SHP77 (cell line): ENCODE results near the gene SLFN12L.
"Not testable (repeated sequence)": the region's sequence is repeated elsewhere in the genome, so short reads cannot be mapped to it uniquely, and the experiment has no call there.

Source experiments
- DNase-seq, 2 experiments: peaks; one replicate each; lab custom pipeline; 2025; lab: John Stamatoyannopoulos, UW

The SLFN12L gene

GRCh38 chr17:35537601-35538141 is at the start of gene SLFN12L:
SLFN12L (minus strand) TSS chr17:35537678; CDS start chr17:35522364, 15,314 bp downstream.
- no peak for DNase-seq

GRCh38 chr17:35586569-35587073 is 49.1 kb upstream of the SLFN12L start:
- DNase-seq: no peak

- DNase-seq: no peak
These were observed 46.6 kb upstream of the SLFN12L start for GRCh38 chr17:35584061-35584460.

DNA sequence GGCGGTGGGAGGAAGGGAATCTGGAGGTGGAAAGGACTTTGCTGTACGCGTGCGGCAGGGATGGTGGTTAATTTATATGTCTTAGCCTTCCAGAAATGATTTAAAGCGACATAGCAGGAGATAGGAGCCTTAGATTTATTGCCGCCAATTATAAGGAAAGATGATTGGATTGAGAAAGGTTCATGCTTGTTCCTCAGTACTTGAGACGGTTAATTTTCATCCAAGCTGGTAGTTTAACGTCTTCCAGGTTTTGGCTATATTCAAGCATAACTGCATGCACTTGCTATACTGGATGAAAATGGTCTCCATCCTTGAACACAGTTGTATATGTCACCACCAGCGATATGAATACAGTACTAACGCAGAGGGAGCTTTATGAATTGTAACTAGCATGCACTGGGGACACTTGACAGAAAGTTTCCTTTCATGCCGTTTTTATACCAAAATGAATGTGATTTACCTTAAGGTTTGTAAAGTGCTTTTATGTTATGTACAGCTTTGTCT is 41.5 kb upstream of the SLFN12L start:
- no peak for DNase-seq

GRCh38 chr17:35578197-35578928 is 40.9 kb upstream of the SLFN12L start, which contains the start of gene PEX12:
PEX12 (minus strand) TSS chr17:35578571; CDS start chr17:35578021, 550 bp downstream.
- DNase-seq: peak; percentile 92

DNA sequence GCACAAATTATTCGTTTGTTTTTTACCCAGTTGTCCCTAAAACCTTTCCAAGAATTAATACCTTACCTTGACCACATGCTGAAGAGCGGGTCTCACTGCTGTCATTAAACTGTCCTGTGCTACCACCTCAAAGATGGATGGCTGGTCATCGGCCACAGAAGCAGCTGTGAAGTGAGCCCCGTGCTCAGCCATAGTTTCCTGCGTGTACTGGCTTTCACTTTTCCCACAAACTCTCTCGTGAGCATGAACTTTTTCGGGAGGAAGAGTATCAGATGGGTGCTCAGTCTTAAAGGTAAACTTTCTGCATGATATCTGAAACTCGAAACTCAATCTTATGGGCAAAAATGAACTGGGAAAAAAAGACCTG is 40.3 kb upstream of the SLFN12L start:
- no peak for DNase-seq

GRCh38 chr17:35575759-35576158 is 38.3 kb upstream of the SLFN12L start:
- DNase-seq: no peak

DNA sequence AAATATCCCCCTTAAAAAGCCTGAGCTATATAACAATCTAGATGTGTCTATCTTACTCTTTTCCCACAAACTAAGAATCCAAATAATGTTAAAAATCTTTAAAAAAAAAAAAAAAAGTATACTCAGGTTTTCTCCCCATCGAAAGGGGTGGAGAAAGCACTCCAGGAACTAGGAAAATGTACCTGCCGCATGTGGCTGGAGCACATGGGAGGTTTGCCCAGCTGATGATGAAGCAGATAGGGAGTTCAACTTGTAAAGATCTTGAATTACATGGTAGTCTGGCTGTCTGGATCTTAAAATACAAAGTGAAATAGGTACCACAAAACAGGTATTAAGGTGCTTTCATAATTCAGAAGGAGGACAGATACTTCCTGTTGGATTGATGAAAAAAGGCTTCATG is 31.9 kb upstream of the SLFN12L start:
- no peak for DNase-seq

- DNase-seq: peak in 1 of 2 experiments; percentile 8
These were observed 31.1 kb upstream of the SLFN12L start for GRCh38 chr17:35568561-35568960.

- no peak for DNase-seq
These were observed 29.5 kb upstream of the SLFN12L start for GRCh38 chr17:35566968-35567367.

- not testable (repeated sequence) for DNase-seq
These were observed 25.7 kb upstream of the SLFN12L start for GRCh38 chr17:35563181-35563580.

GRCh38 chr17:35560703-35561102 is 23.2 kb upstream of the SLFN12L start, which contains the start of gene SLFN14:
SLFN14 (minus strand) TSS chr17:35560819; CDS start chr17:35558062, 2,757 bp downstream.
- no peak for DNase-seq

GRCh38 chr17:35559495-35560210 is 22.2 kb upstream of the SLFN12L start:
- no peak for DNase-seq

DNA sequence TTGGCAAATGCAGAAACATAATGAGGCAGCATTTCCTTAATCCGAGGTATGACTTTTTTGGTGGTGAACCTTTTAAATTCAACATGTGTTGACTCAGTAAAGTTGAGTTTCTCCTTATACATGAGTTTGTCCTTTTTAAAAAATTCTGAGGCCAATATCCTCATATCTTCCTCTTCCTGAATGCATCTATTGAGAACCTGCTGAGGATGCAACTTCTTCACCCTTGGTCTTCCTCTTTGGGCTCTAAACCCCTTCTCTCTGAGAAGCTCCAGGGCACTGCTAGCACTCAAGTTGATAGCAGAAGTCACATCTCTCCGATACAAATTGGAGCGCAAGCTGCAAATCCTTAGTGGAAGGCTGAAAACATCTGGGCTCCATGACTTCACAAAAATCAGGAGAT is 19.9 kb upstream of the SLFN12L start:
- no peak for DNase-seq

GRCh38 chr17:35555691-35556090 is 18.2 kb upstream of the SLFN12L start:
- DNase-seq: no peak

DNA sequence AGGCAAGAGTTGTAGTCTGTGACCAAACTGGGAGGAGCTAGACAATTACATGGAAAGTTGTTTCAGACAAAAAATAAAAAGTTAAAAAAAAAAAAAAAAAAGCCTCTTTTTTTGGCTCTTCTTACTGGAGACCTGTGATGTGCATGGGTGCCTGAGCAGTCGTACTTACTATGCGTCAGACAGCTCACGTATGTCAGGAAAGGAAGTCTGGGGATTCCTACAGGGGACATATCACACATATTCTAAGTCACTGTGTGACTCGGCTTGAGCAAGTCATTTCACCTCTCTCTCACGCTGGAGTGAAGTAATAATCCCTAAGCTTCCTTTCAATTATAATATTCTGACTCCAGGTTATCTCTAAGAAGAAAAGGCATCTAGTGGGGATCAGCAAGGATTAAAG is 17.2 kb upstream of the SLFN12L start:
- no peak for DNase-seq

- no peak for DNase-seq
These were observed 15.8 kb upstream of the SLFN12L start for GRCh38 chr17:35553310-35553709.

DNA sequence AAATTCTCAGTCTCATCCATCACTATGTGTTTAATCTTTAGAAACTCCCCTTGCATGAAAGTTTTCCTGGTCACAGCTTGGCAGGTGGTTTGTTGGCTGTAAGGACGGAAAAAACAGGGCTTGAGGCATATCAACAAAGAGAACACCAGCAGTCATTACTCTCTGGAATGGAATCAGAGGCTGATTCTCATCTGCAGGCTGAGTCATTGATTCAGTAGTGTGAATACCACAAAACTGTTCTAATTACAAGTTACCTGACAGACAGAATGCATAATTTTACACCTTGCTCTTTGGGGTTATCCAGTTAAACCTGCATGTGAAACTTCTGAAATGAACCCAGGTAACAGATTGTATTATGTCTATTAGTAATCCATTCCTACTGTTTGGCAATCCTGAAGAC is 11.5 kb upstream of the SLFN12L start:
- DNase-seq: no peak

GRCh38 chr17:35548208-35548810 is 10.8 kb upstream of the SLFN12L start:
- no peak for DNase-seq

DNA sequence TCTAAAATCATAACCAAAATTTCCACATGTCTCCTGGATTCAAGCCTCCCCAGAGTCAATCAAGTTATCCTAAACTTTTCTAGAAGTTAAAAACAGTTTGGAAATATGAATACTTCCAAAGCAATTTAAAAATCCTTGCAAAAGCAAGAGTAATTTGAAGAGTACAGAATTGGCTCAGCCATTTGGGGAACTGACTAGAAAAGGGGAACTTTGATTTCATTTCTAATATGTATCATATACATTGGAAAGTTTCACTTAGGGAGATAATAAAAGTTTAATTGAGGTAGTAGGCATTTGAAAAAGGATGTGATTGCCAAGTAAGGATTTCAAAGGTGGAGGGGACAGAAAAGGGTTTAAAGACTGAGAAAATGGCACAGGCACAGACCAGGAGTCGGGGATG is 9.0 kb upstream of the SLFN12L start:
- no peak for DNase-seq

- DNase-seq: no peak
These were observed 7.7 kb upstream of the SLFN12L start for GRCh38 chr17:35545150-35545549.

DNA sequence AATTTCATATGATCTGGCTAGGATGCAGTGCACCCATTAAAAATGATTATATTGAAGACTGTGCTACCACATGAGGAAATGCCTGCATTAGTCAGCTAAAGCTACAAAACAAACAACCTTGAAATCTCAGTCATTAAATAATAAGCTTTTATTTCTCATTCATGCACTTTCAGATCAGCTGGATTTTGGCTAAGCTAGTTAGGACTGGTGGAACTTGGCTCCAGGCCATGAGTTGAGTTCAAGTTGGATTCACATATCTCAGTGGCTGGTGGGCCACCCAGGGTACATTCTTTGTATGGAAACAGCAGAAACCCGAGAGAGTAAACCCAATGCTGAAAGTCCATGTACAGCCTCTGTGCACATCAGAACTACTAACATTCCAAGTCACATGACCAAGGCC is 6.4 kb upstream of the SLFN12L start:
- DNase-seq: no peak
